Measurements from ENCODE around the gene ANK3. TPM values are rescaled to one million over a fixed set of nuclear protein-coding genes. Genes with fewer than 3 reads are reported as not detected.

ANK3 gene
- total RNA-seq, 1 experiment from 2014 or later = 15.3 TPM

- Histone ChIP-seq H3K27ac (ENCODE audit: low read depth, low read length) (no peak overlapping the region), H3K79me2 (ENCODE audit: insufficient read depth, low read length) (no peaks in the 10 kb centered on the region), H3K4me1 (ENCODE audit: control insufficient read depth in 1 of 2, insufficient read depth in 2 of 2, low read length in 2 of 2) (no peaks in the 10 kb centered on the region), H2AFZ (ENCODE audit: low read depth, low read length, poor library complexity, severe bottlenecking) (no peak overlapping the region), H3K27me3 (ENCODE audit: insufficient read depth, low read length) (no peaks in the 10 kb centered on the region), H3K9ac (ENCODE audit: low read length) (no peak overlapping the region), H4K20me1 (ENCODE audit: insufficient read depth) (no peaks in the 10 kb centered on the region), H3K36me3 (ENCODE audit: control insufficient read depth in 1 of 2, insufficient read depth in 2 of 2, low read length in 2 of 2) (no peaks in the 10 kb centered on the region), H3K9me3 (ENCODE audit: control insufficient read depth in 1 of 2, insufficient read depth in 1 of 2, low read depth in 1 of 2, low read length in 2 of 2) (no peaks in the 10 kb centered on the region), H3K4me2 (ENCODE audit: low read length) (no peak overlapping the region), H3K9me2 (ENCODE audit: insufficient read depth) (no peaks in the 10 kb centered on the region), H3K4me3 (replicated peaks in 1 of 2; ENCODE audit: low read depth in 1 of 2, low read length in 2 of 2) (no peak overlapping the region)
- TF ChIP-seq TCF7L2 (IDR thresholded peaks at IDR 0.05; ENCODE audit: borderline replicate concordance, extremely low read depth, insufficient read depth, insufficient read length) (no peak), ZFX (IDR thresholded peaks at IDR 0.05) (no peak), JUND (IDR thresholded peaks at IDR 0.05) (no peak), EZH2phosphoT487 (IDR thresholded peaks at IDR 0.05; ENCODE audit: borderline replicate concordance) (no peak), REST (IDR thresholded peaks at IDR 0.05; ENCODE audit: low read depth) (no peak), RAD21 (IDR thresholded peaks at IDR 0.05; ENCODE audit: low read depth) (no peak), YY1 (IDR thresholded peaks at IDR 0.05; ENCODE audit: extremely low read depth, insufficient replicate concordance, low read depth, low read length) (no peak), SRF (IDR thresholded peaks at IDR 0.05; ENCODE audit: low read depth) (no peak)
- ChIA-PET CTCF (no interaction called here), POLR2A (no interaction called here), RAD21 (ENCODE audit: low non-redundant PET in 1 of 2, low total read pairs in 2 of 2, uncharacterized antibody in 2 of 2, unreplicated experiment in 2 of 2) (no interaction called here)
- DNase-seq (ENCODE audit: low read depth, low spot score) = no peak
- intact Hi-C loops (cut with micrococcal nuclease) = no loop called here
- BruUV-seq (replicated peaks) = no TSS peak
- no peak for ATAC-seq
Measured at GRCh38 chr10:60069311-60069710, 320.4 kb downstream of the ANK3 start.
